SU-DHL-6 (cell line): ENCODE data around the gene GPC3.

ENCODE experiments used
- H2AFZ ChIP-seq: fragments of 200-600 bp; sonication (generic); 2 replicates; pipeline ENCODE4 v1.6.1; 2014; ENCODE audit warnings: low read depth, mild to moderate bottlenecking, moderate library complexity, mixed read lengths, antibody characterized with exemption, low read length; ENCODE audit not compliant: severe bottlenecking
- H3F3A ChIP-seq: fragments of 200-600 bp; shearing (Covaris generic); 2 replicates; pipeline ENCODE4 v1.6.0; 2016; ENCODE audit warnings: antibody characterized with exemption, mild to moderate bottlenecking; ENCODE audit not compliant: insufficient read depth
- H3K27ac ChIP-seq: fragments of 200-600 bp; sonication (generic); 2 replicates; pipeline ENCODE4 v1.5.1; 2016; ENCODE audit warnings: low read depth, mild to moderate bottlenecking, low read length, moderate library complexity, mixed read lengths
- H3K27me3 ChIP-seq: fragments of 200-600 bp; sonication (generic), shearing (Covaris generic); 2 replicates; pipeline ENCODE4 v1.6.0; 2014; ENCODE audit warnings: mild to moderate bottlenecking, low read length
- H3K36me3 ChIP-seq: fragments of 200-600 bp; sonication (generic); 2 replicates; pipeline ENCODE4 v1.6.1; 2014; ENCODE audit warnings: mild to moderate bottlenecking, low read length, mixed read lengths
- H3K4me2 ChIP-seq: fragments of 300-600, 200-600 bp; shearing (Covaris generic), sonication (generic); 2 replicates; pipeline ENCODE4 v1.6.0; 2014; ENCODE audit warnings: low read length, low read depth, mild to moderate bottlenecking; ENCODE audit not compliant: poor library complexity, severe bottlenecking
- H3K4me3 ChIP-seq: fragments of 200-600 bp; sonication (generic); 2 replicates; pipeline ENCODE4 v1.5.1; 2014; ENCODE audit warnings: antibody characterized with exemption, low read length, mild to moderate bottlenecking, mixed read lengths; ENCODE audit not compliant: insufficient read depth, poor library complexity, severe bottlenecking
- H3K79me2 ChIP-seq: fragments of 200-600 bp; sonication (generic); 2 replicates; pipeline ENCODE4 v1.6.1; 2014; ENCODE audit warnings: mild to moderate bottlenecking, low read length, moderate library complexity; ENCODE audit not compliant: insufficient read depth
- H3K9ac ChIP-seq: fragments of 200-600 bp; sonication (generic); 2 replicates; pipeline ENCODE4 v1.7.0; 2014; ENCODE audit warnings: mild to moderate bottlenecking, low read length
- H3K9me2 ChIP-seq: fragments of 200-600 bp; sonication (generic); replicated peaks from 2 replicates; pipeline ENCODE4 v1.6.1; 2014; ENCODE audit warnings: low read length; ENCODE audit not compliant: insufficient read depth
- H3K9me3 ChIP-seq: fragments of 200-600 bp; sonication (generic); 2 replicates; pipeline ENCODE4 v1.6.1; 2014; ENCODE audit warnings: low read length, mixed read lengths; ENCODE audit not compliant: insufficient read depth
- H4K20me1 ChIP-seq: fragments of 200-600 bp; sonication (generic); 2 replicates; pipeline ENCODE4 v1.6.1; 2014; ENCODE audit warnings: low read depth, mild to moderate bottlenecking, antibody characterized with exemption, low read length, moderate library complexity, mixed read lengths
- EZH2phosphoT487 ChIP-seq: fragments of 200-600 bp; sonication (generic), shearing (Covaris generic); conservative IDR thresholded peaks from 2 replicates; pipeline ENCODE4 v1.6.1; 2018; ENCODE audit warnings: mild to moderate bottlenecking, antibody characterized with exemption, low read length, moderate library complexity, mixed read lengths
- TF ChIP-seq, protein P1 (sequence below): fragments of 200-600 bp; sonication (generic); IDR thresholded peaks from one replicate; pipeline ENCODE4 v1.5.1; 2017; ENCODE audit warnings: antibody characterized with exemption, mild to moderate bottlenecking, low read length, moderate library complexity; ENCODE audit not compliant: insufficient read depth, poor library complexity, severe bottlenecking

The GPC3 gene

GRCh38 chrX:133590703-133591505 lies 394.5 kb downstream of the GPC3 start:
- no peaks in the 10 kb centered on the region for H3F3A ChIP-seq
- no peaks in the 10 kb centered on the region for H3K9me3 ChIP-seq
- no peak overlapping the region for H3K4me3 ChIP-seq
- H3K27me3 ChIP-seq: no peaks in the 10 kb centered on the region
- no peaks in the 10 kb centered on the region for H3K36me3 ChIP-seq
- no peak for TF ChIP-seq EZH2phosphoT487
- TF ChIP-seq, protein P1, sequence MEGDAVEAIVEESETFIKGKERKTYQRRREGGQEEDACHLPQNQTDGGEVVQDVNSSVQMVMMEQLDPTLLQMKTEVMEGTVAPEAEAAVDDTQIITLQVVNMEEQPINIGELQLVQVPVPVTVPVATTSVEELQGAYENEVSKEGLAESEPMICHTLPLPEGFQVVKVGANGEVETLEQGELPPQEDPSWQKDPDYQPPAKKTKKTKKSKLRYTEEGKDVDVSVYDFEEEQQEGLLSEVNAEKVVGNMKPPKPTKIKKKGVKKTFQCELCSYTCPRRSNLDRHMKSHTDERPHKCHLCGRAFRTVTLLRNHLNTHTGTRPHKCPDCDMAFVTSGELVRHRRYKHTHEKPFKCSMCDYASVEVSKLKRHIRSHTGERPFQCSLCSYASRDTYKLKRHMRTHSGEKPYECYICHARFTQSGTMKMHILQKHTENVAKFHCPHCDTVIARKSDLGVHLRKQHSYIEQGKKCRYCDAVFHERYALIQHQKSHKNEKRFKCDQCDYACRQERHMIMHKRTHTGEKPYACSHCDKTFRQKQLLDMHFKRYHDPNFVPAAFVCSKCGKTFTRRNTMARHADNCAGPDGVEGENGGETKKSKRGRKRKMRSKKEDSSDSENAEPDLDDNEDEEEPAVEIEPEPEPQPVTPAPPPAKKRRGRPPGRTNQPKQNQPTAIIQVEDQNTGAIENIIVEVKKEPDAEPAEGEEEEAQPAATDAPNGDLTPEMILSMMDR: no peak
- H3K27ac ChIP-seq: no peak overlapping the region
- no peak overlapping the region for H3K9ac ChIP-seq
- no peaks in the 10 kb centered on the region for H3K9me2 ChIP-seq
- H3K4me2 ChIP-seq: no peak overlapping the region
- no peak overlapping the region for H2AFZ ChIP-seq
- no peaks in the 10 kb centered on the region for H3K79me2 ChIP-seq
- H4K20me1 ChIP-seq: no peaks in the 10 kb centered on the region

- H3K9ac ChIP-seq: no peak overlapping the region
- no peaks in the 10 kb centered on the region for H3K79me2 ChIP-seq
- no peak overlapping the region for H3K4me3 ChIP-seq
- no peaks in the 10 kb centered on the region for H3F3A ChIP-seq
- no peaks in the 10 kb centered on the region for H3K9me2 ChIP-seq
- no peaks in the 10 kb centered on the region for H3K27me3 ChIP-seq
- H3K4me2 ChIP-seq: no peak overlapping the region
- H3K36me3 ChIP-seq: no peaks in the 10 kb centered on the region
- no peaks in the 10 kb centered on the region for H4K20me1 ChIP-seq
- H3K27ac ChIP-seq: no peak overlapping the region
- H3K9me3 ChIP-seq: no peaks in the 10 kb centered on the region
- H2AFZ ChIP-seq: no peak overlapping the region
- TF ChIP-seq EZH2phosphoT487: no peak
- TF ChIP-seq, protein P1: no peak
Observed at GRCh38 chrX:133588827-133589226, 396.6 kb downstream of the GPC3 start.

- no peak overlapping the region for H3K9ac ChIP-seq
- H3F3A ChIP-seq: no peaks in the 10 kb centered on the region
- H3K27me3 ChIP-seq: no peaks in the 10 kb centered on the region
- no peak overlapping the region for H3K27ac ChIP-seq
- no peaks in the 10 kb centered on the region for H3K9me3 ChIP-seq
- H3K36me3 ChIP-seq: no peaks in the 10 kb centered on the region
- TF ChIP-seq, protein P1: no peak
- no peak for TF ChIP-seq EZH2phosphoT487
- no peaks in the 10 kb centered on the region for H3K79me2 ChIP-seq
- no peak overlapping the region for H3K4me3 ChIP-seq
- H2AFZ ChIP-seq: no peak overlapping the region
- H3K4me2 ChIP-seq: no peak overlapping the region
- no peaks in the 10 kb centered on the region for H4K20me1 ChIP-seq
- H3K9me2 ChIP-seq: no peaks in the 10 kb centered on the region
Observed at GRCh38 chrX:133587818-133588217, 397.6 kb downstream of the GPC3 start.
